Stimulated activated CD8-positive, alpha-beta memory T cell treated with anti-CD3 and anti-CD28 coated beads, Interleukin-12 subunit alpha, Interleukin-12 subunit beta, amount 100 ng/mL, for 24 hours (primary cell): ENCODE data around the gene TNIK.

Experiments
- DNase-seq: peaks from one replicate; pipeline ENCODE4 v3.0.0-alpha.2; 2020; ENCODE audit errors: extremely low read depth

TNIK gene

DNA sequence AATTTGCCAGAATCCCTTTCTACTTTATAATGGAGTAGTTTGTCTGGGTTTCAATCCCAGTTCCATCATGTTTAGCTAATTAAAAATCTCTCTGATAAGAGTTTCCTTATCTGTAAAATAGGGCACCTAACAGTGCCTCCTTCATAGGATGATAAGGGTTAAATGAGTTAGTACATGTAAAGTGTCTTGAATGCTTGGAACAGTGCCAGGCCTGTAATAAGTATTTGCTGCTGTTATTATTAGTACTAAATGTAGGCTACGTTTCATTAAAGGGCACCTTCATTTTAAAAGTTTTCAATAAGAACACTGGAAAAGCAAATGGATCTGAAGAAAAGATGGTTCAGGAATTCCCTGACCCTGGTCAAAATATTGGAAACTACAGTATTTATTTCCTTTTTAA is 421.9 kb downstream of the TNIK start:
- DNase-seq, result no peak

GRCh38 chr3:171028779-171029232 is 431.4 kb downstream of the TNIK start:
- no peak for DNase-seq

- no peak for DNase-seq
Measured at GRCh38 chr3:171028025-171028778, 432.0 kb downstream of the TNIK start.

- no peak for DNase-seq
Measured at GRCh38 chr3:171026597-171027293, 433.5 kb downstream of the TNIK start, which contains the start of gene SLC2A2. TSS of gene SLC2A2 (minus strand) at chr3:171026720. CDS start at chr3:171026670, 50 bp downstream.

GRCh38 chr3:171023566-171023965 is 436.6 kb downstream of the TNIK start:
- DNase-seq, result no peak

- no peak for DNase-seq
Measured at GRCh38 chr3:171021377-171021776, 438.8 kb downstream of the TNIK start.

- DNase-seq, result no peak
Measured at GRCh38 chr3:171018156-171018935, 441.9 kb downstream of the TNIK start.

DNA sequence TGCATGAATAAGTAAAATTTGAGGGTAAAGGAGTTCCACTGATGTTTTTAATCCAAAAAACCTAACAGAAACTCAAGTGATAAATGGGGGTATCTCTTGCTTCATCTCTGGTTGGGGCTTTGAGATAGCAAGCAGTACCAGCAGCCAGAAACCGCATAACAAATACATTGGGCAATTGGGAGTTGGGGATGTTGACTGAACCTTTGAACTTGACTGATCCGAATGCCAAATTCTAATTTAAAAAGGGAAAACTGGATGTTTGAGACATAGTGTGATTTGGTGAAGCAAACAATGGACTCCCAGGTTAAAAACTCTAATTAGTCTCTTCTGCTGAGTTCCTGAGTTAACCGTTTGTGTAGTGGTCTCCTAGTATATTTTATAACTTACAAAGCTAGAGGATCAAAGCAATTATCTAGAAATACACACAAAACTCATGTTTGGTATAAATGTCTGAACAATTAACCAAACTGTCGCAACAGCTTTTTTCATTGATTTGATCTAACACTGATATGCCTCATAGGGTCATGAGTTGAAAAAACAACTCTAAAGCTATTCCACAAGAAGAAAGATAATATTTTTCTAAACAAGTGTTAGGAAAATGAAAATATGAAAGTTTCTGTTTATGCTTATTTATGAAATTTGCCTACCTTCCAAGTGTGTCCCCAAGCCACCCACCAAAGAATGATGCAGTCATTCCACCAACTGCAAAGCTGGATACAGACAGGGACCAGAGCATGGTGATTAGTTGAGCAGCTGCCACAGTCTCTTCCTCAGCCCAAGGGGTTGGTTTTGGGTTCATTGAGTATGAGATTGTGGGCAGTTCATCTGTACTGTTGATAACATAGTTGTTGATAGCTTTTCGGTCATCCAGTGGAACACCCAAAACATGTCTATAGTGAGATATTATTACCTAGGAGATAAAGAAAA is 446.1 kb downstream of the TNIK start:
- DNase-seq, result no peak

- no peak for DNase-seq
Measured at GRCh38 chr3:171011873-171012336, 448.3 kb downstream of the TNIK start.
